ENCODE data around the gene WDR46. TPM values are rescaled to one million over a fixed set of nuclear protein-coding genes. Genes with fewer than 3 reads are reported as not detected.
A peak's percentile ranks its signal among the peaks of the same experiment; 100 is the strongest.
"Not testable (repeated sequence)": the region's sequence is repeated elsewhere in the genome, so short reads cannot be mapped to it uniquely, and the experiment has no call there.

WDR46 gene
- total RNA-seq, 2 donors from 2014 or later, result 41.3 to 47.2 TPM

GRCh38 chr6:33276864-33277662 lies 12.0 kb downstream of the WDR46 start, which contains the start of gene B3GALT4:
Gene B3GALT4, plus strand, starts transcription at chr6:33277123. Its CDS starts 297 bp downstream, at chr6:33277420.
- H3K4me1 ChIP-seq (replicated peaks), result peaks cover 28% of the 10 kb centered on the region
- no peaks in the 10 kb centered on the region for H3K36me3 ChIP-seq
- intact Hi-C loops (cut with DNase I), result no loop called here

DNA sequence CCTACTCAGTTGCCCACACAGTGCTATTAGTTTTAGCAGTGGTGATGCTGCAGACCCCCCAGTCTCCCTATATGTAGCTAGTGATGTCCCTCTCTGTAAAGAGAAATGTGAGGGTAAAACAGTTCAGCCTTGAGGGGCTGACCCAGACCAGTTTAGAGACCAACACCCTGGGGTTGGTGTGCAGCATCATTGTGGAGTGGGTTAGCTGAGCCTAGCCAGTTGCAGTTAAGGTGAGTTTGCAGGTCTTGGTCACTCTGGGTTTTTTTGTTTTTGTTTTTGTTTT lies 12.5 kb downstream of the WDR46 start:
- H3K36me3 ChIP-seq, result no peaks in the 10 kb centered on the region
- H3K27ac ChIP-seq, result peak overlapping the region; percentile 87
- intact Hi-C loops (cut with DNase I), result no loop called here
- H3K27me3 ChIP-seq (replicated peaks; ENCODE audit: insufficient read depth), result no peaks in the 10 kb centered on the region
- H3K4me3 ChIP-seq, result peak overlapping the region; percentile 55 to 74
- no peak for TF ChIP-seq CTCF (IDR thresholded peaks at IDR 0.05)
- no peak for TF ChIP-seq POLR2A (IDR thresholded peaks at IDR 0.05)
- TF ChIP-seq POLR2AphosphoS5 (IDR thresholded peaks at IDR 0.05), result no peak
- no peaks in the 10 kb centered on the region for H3K9me3 ChIP-seq
- no peak for DNase-seq (ENCODE audit: low spot score)
- H3K4me1 ChIP-seq (replicated peaks), result peaks cover 28% of the 10 kb centered on the region

More at GRCh38 chr6:33276864-33277662, 12.0 kb downstream of the WDR46 start, which contains the start of gene B3GALT4:
- TF ChIP-seq POLR2A (IDR thresholded peaks at IDR 0.05) (peak; percentile 60), CTCF (IDR thresholded peaks at IDR 0.05) (peak; percentile 17 to 62 (median 41)), POLR2AphosphoS5 (IDR thresholded peaks at IDR 0.05) (peak; percentile 43)
- Histone ChIP-seq H3K9me3 (no peaks in the 10 kb centered on the region), H3K4me3 (peak within 1 kb of the TSS; percentile 55 to 74), H3K27me3 (replicated peaks; ENCODE audit: insufficient read depth) (no peaks in the 10 kb centered on the region), H3K27ac (peak within 1 kb of the TSS; percentile 87)
- WGBS, result 2% methylated on average over 79 of the region's 80 CpGs
- peak; percentile 76 for DNase-seq (ENCODE audit: low spot score)

GRCh38 chr6:33275795-33276580 lies 13.1 kb downstream of the WDR46 start:
- 83% methylated on average over 16 of the region's 16 CpGs for WGBS
- H3K36me3 ChIP-seq; DNase-seq (ENCODE audit: low spot score); intact Hi-C loops (cut with DNase I); H3K9me3 ChIP-seq; H3K27me3 ChIP-seq (replicated peaks; ENCODE audit: insufficient read depth): not testable (repeated sequence)
- Histone ChIP-seq H3K4me1 (replicated peaks) (peaks cover 28% of the 10 kb centered on the region), H3K4me3 (peak overlapping the region in 1 of 2 donors; percentile 74), H3K27ac (peak overlapping the region; percentile 87)

GRCh38 chr6:33273924-33274902 lies 14.8 kb downstream of the WDR46 start:
- Histone ChIP-seq H3K27ac (no peak overlapping the region), H3K4me1 (replicated peaks) (peaks cover 28% of the 10 kb centered on the region), H3K9me3 (no peaks in the 10 kb centered on the region), H3K36me3 (no peaks in the 10 kb centered on the region), H3K4me3 (no peak overlapping the region), H3K27me3 (replicated peaks; ENCODE audit: insufficient read depth) (no peaks in the 10 kb centered on the region)
- intact Hi-C loops (cut with DNase I), result loop anchor here (2.0 kb wide), 1 partner anchor 25 kb away; the partner anchor contains the start of gene RGL2
- no peak for DNase-seq (ENCODE audit: low spot score)
- WGBS, result 76% methylated on average over 14 of the region's 14 CpGs
- TF ChIP-seq POLR2AphosphoS5 (IDR thresholded peaks at IDR 0.05), result no peak

DNA sequence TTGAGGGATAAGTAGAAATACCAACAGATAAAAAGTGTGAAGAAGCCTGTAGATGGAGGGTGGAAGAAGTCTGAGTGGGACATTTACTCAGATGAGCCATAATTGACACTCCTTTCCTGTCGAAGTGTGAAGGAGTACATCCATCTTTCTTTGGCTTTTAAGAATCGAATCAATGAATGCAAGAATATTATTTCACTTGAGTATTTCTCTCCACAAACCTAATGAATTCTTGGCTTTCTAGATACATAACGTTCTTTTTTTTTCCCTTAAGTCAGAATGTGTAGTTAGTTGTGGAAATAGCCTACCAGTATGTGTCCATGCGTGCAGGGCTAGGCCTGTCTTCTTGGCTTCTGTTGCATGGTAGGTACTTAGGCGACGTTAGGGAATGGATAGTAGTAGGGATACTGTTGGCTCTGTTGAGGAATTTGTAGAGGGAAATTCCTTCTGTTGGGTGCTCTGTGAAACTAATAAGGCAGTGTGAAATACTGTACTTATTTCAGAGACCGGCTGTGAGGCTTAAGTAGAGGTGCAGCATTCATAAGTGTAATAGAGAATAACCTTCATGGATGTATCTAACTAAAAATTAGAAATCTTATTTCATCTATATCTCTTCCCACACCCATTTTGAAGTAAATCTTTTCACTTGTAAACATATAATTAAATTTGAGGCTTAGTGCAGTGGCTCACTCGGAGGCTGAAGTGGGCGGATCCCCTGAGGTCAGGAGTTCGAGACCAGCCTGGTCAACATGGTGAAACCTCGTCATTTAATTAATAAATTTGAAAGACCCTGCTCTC lies 15.7 kb downstream of the WDR46 start:
- intact Hi-C loops (cut with DNase I), result loop anchor here (2.0 kb wide), 1 partner anchor 25 kb away; the partner anchor contains the start of gene RGL2
- TF ChIP-seq POLR2AphosphoS5 (IDR thresholded peaks at IDR 0.05), result no peak
- TF ChIP-seq CTCF (IDR thresholded peaks at IDR 0.05), result no peak
- no peak for TF ChIP-seq POLR2A (IDR thresholded peaks at IDR 0.05)
- Histone ChIP-seq H3K9me3 (no peaks in the 10 kb centered on the region), H3K36me3 (peaks cover 0 to under 1% of the 10 kb centered on the region in 2 donors), H3K4me3 (peak overlapping the region; percentile 65 to 91), H3K27ac (peak overlapping the region in 1 of 2 donors; percentile 93), H3K27me3 (replicated peaks; ENCODE audit: insufficient read depth) (no peaks in the 10 kb centered on the region), H3K4me1 (replicated peaks) (peaks cover 28% of the 10 kb centered on the region)
- WGBS, result 58% methylated on average over 11 of the region's 11 CpGs
- DNase-seq (ENCODE audit: low spot score), result no peak
